ENCODE measurements around the gene SFT2D3. TPM values are rescaled to one million over a fixed set of nuclear protein-coding genes. Genes with fewer than 3 reads are reported as not detected.

SFT2D3 gene
- total and polyA plus RNA-seq, 9 of the 15 experiments (the other 6 are each of a cell fraction or from before 2014, with no cell fraction given) = 7.5 to 9.9 (median 8.9) TPM; not detected in 2

- 88% methylated on average over 8 of the region's 8 CpGs for WGBS (ENCODE audit: insufficient coverage, low coverage, missing lambda C conversion rate)
- Histone ChIP-seq H3K9me1 (ENCODE audit: control insufficient read depth, insufficient read depth, low read length) (no peaks in the 10 kb centered on the region), H3K36me3 (ENCODE audit: control insufficient read depth, insufficient read depth, low read length) (peaks cover 54% of the 10 kb centered on the region; the same call in 2 of the 3 replicates), H3K4me2 (ENCODE audit: insufficient read depth, low read length) (no peak overlapping the region), H3K9me3 (replicated peaks; ENCODE audit: control insufficient read depth, insufficient read depth, low read depth, low read length) (no peaks in the 10 kb centered on the region), H3K4me3 (no peak overlapping the region), H3K79me2 (ENCODE audit: control insufficient read depth, insufficient read depth, low read length) (no peaks in the 10 kb centered on the region), H4K20me1 (replicated peaks; ENCODE audit: control insufficient read depth, insufficient read depth, low read length) (no peaks in the 10 kb centered on the region), H3K27ac (ENCODE audit: extremely low read depth, low read depth, low read length) (no peak overlapping the region), H3K27me3 (ENCODE audit: control insufficient read depth in 2 of 2, insufficient read depth in 2 of 2, low read length in 2 of 2) (no peaks in the 10 kb centered on the region), H2AFZ (ENCODE audit: low read depth, low read length) (no peak overlapping the region), H3K4me1 (replicated peaks in 1 of 2; ENCODE audit: control insufficient read depth in 2 of 2, insufficient read depth in 2 of 2, low read length in 2 of 2) (no peaks in the 10 kb centered on the region), H3K9ac (ENCODE audit: insufficient read depth in 1 of 2, low read depth in 2 of 2, low read length in 2 of 2) (no peak overlapping the region)
- DNase-seq (ENCODE audit: extremely low read depth in 1 of 4, low spot score in 3 of 4) = no peak
- in situ Hi-C loops (cut with MboI) (no loop called here), intact Hi-C loops (cut with micrococcal nuclease) (no loop called here)
- no peak for TF ChIP-seq ETV5 (CRISPR knock-in tag; IDR thresholded peaks at IDR 0.05; ENCODE audit: low read depth)
- no peak for FAIRE-seq
- no TSS peak for BruUV-seq (replicated peaks)
- POLR2A ChIA-PET = interaction anchor here (0.6 to 1.3 kb wide), 4 partner anchors 9 to 103 kb away, joined by 3 read pairs; no protein-coding TSS in a partner anchor
- no peak for ATAC-seq
- CTCF ChIA-PET (ENCODE audit: low intra/inter-chr PET ratio) = no interaction called here
Measured at GRCh38 chr2:127754186-127754585, 52.9 kb downstream of the SFT2D3 start.

Other genes starting within 250 kb of the SFT2D3 start
- gene IWS1, start 175.0 kb upstream of the SFT2D3 start, total RNA-seq (2014; rRNA removed) = 50.5 and 59.7 TPM in 2 replicates
- gene IWS1, start 175.0 kb upstream of the SFT2D3 start, total RNA-seq (2014; rRNA removed; fragmentation: Illumina TruSeq; extraction: Trizol) = 65.1 and 72.5 TPM in 2 replicates
- 66.3 and 67.2 TPM in 2 replicates for gene IWS1, start 175.0 kb upstream of the SFT2D3 start, total RNA-seq (2015; rRNA removed; fragmentation: Illumina TruSeq; extraction: Trizol)
- 37.2 and 39.8 TPM in 2 replicates for gene IWS1, start 175.0 kb upstream of the SFT2D3 start, total RNA-seq (2021)
- gene IWS1, start 175.0 kb upstream of the SFT2D3 start, polyA plus RNA-seq (2011; rRNA removed) = 36.6 and 46.6 TPM in 2 replicates
- 49.4 and 61.2 TPM in 2 replicates for gene IWS1, start 175.0 kb upstream of the SFT2D3 start, polyA plus RNA-seq (2014; fragmentation: Illumina TruSeq; extraction: Trizol)
- 10 to 100 TPM; 20.8 to 21.5 TPM for gene IWS1, start 175.0 kb upstream of the SFT2D3 start, polyA plus RNA-seq (2014; fragmentation: Nextera tagmentation; extraction: Ambion mirVana)
- gene IWS1, start 175.0 kb upstream of the SFT2D3 start, polyA plus RNA-seq (2014; rRNA removed) = 42.9 and 43.1 TPM in 2 replicates
- not detected in 2 replicates for gene MYO7B, start 165.8 kb upstream of the SFT2D3 start, total RNA-seq (2014; rRNA removed)
- gene MYO7B, start 165.8 kb upstream of the SFT2D3 start, total RNA-seq (2014; rRNA removed; fragmentation: Illumina TruSeq; extraction: Trizol) = not detected in 2 replicates
- gene MYO7B, start 165.8 kb upstream of the SFT2D3 start, total RNA-seq (2015; rRNA removed; fragmentation: Illumina TruSeq; extraction: Trizol) = not detected in 2 replicates
- not detected in 2 replicates for gene MYO7B, start 165.8 kb upstream of the SFT2D3 start, total RNA-seq (2021)
- 0.08 TPM in 1 of 2 replicates, not detected in the other for gene MYO7B, start 165.8 kb upstream of the SFT2D3 start, polyA plus RNA-seq (2011; rRNA removed)
- gene MYO7B, start 165.8 kb upstream of the SFT2D3 start, polyA plus RNA-seq (2014; fragmentation: Illumina TruSeq; extraction: Trizol) = not detected in 2 replicates
- not detected for gene MYO7B, start 165.8 kb upstream of the SFT2D3 start, polyA plus RNA-seq (2014; fragmentation: Nextera tagmentation; extraction: Ambion mirVana)
- gene MYO7B, start 165.8 kb upstream of the SFT2D3 start, polyA plus RNA-seq (2014; rRNA removed) = not detected in 2 replicates
- not detected in 2 replicates for gene GPR17, start 55.3 kb upstream of the SFT2D3 start, total RNA-seq (2014; rRNA removed)
- not detected in 2 replicates for gene GPR17, start 55.3 kb upstream of the SFT2D3 start, total RNA-seq (2014; rRNA removed; fragmentation: Illumina TruSeq; extraction: Trizol)
- not detected in 2 replicates for gene GPR17, start 55.3 kb upstream of the SFT2D3 start, total RNA-seq (2015; rRNA removed; fragmentation: Illumina TruSeq; extraction: Trizol)
- not detected in 2 replicates for gene GPR17, start 55.3 kb upstream of the SFT2D3 start, total RNA-seq (2021)
- gene GPR17, start 55.3 kb upstream of the SFT2D3 start, polyA plus RNA-seq (2011; rRNA removed) = not detected in 2 replicates
- not detected in 2 replicates for gene GPR17, start 55.3 kb upstream of the SFT2D3 start, polyA plus RNA-seq (2014; fragmentation: Illumina TruSeq; extraction: Trizol)
- not detected for gene GPR17, start 55.3 kb upstream of the SFT2D3 start, polyA plus RNA-seq (2014; fragmentation: Nextera tagmentation; extraction: Ambion mirVana)
- gene GPR17, start 55.3 kb upstream of the SFT2D3 start, polyA plus RNA-seq (2014; rRNA removed) = not detected in 2 replicates
- not detected in 2 replicates for gene LIMS2, start 26.0 kb upstream of the SFT2D3 start, total RNA-seq (2014; rRNA removed)
- gene LIMS2, start 26.0 kb upstream of the SFT2D3 start, total RNA-seq (2014; rRNA removed; fragmentation: Illumina TruSeq; extraction: Trizol) = not detected in 2 replicates
- gene LIMS2, start 26.0 kb upstream of the SFT2D3 start, total RNA-seq (2015; rRNA removed; fragmentation: Illumina TruSeq; extraction: Trizol) = not detected in 2 replicates
- 0.11 and 0.22 TPM in 2 replicates for gene LIMS2, start 26.0 kb upstream of the SFT2D3 start, total RNA-seq (2021)
- gene LIMS2, start 26.0 kb upstream of the SFT2D3 start, polyA plus RNA-seq (2011; rRNA removed) = 0.04 TPM in 1 of 2 replicates, not detected in the other
- not detected in 2 replicates for gene LIMS2, start 26.0 kb upstream of the SFT2D3 start, polyA plus RNA-seq (2014; fragmentation: Illumina TruSeq; extraction: Trizol)
- gene LIMS2, start 26.0 kb upstream of the SFT2D3 start, polyA plus RNA-seq (2014; fragmentation: Nextera tagmentation; extraction: Ambion mirVana) = not detected
- gene LIMS2, start 26.0 kb upstream of the SFT2D3 start, polyA plus RNA-seq (2014; rRNA removed) = not detected in 2 replicates
- gene WDR33, start 109.7 kb downstream of the SFT2D3 start, total RNA-seq (2014; rRNA removed) = 24.2 and 29.2 TPM in 2 replicates
- 39.5 and 46.3 TPM in 2 replicates for gene WDR33, start 109.7 kb downstream of the SFT2D3 start, total RNA-seq (2014; rRNA removed; fragmentation: Illumina TruSeq; extraction: Trizol)
- 34.3 and 36.9 TPM in 2 replicates for gene WDR33, start 109.7 kb downstream of the SFT2D3 start, total RNA-seq (2015; rRNA removed; fragmentation: Illumina TruSeq; extraction: Trizol)
- gene WDR33, start 109.7 kb downstream of the SFT2D3 start, total RNA-seq (2021) = 57.4 and 57.8 TPM in 2 replicates
- gene WDR33, start 109.7 kb downstream of the SFT2D3 start, polyA plus RNA-seq (2011; rRNA removed) = 53.6 and 56.8 TPM in 2 replicates
- gene WDR33, start 109.7 kb downstream of the SFT2D3 start, polyA plus RNA-seq (2014; fragmentation: Illumina TruSeq; extraction: Trizol) = 31.1 and 36.2 TPM in 2 replicates
- gene WDR33, start 109.7 kb downstream of the SFT2D3 start, polyA plus RNA-seq (2014; fragmentation: Nextera tagmentation; extraction: Ambion mirVana) = 10 to 100 TPM; 38.4 to 43.5 TPM
- gene WDR33, start 109.7 kb downstream of the SFT2D3 start, polyA plus RNA-seq (2014; rRNA removed) = 25.0 and 26.7 TPM in 2 replicates
- gene POLR2D, start 156.7 kb downstream of the SFT2D3 start, total RNA-seq (2014; rRNA removed) = 30.7 and 42.8 TPM in 2 replicates
- gene POLR2D, start 156.7 kb downstream of the SFT2D3 start, total RNA-seq (2014; rRNA removed; fragmentation: Illumina TruSeq; extraction: Trizol) = 62.1 and 77.0 TPM in 2 replicates
- 46.0 and 49.0 TPM in 2 replicates for gene POLR2D, start 156.7 kb downstream of the SFT2D3 start, total RNA-seq (2015; rRNA removed; fragmentation: Illumina TruSeq; extraction: Trizol)
- gene POLR2D, start 156.7 kb downstream of the SFT2D3 start, total RNA-seq (2021) = 83.6 and 91.0 TPM in 2 replicates
- gene POLR2D, start 156.7 kb downstream of the SFT2D3 start, polyA plus RNA-seq (2011; rRNA removed) = 37.5 and 67.8 TPM in 2 replicates
- 96.3 and 108 TPM in 2 replicates for gene POLR2D, start 156.7 kb downstream of the SFT2D3 start, polyA plus RNA-seq (2014; fragmentation: Illumina TruSeq; extraction: Trizol)
- 10 to 100 TPM; 47.6 to 49.2 TPM for gene POLR2D, start 156.7 kb downstream of the SFT2D3 start, polyA plus RNA-seq (2014; fragmentation: Nextera tagmentation; extraction: Ambion mirVana)
- gene POLR2D, start 156.7 kb downstream of the SFT2D3 start, polyA plus RNA-seq (2014; rRNA removed) = 44.5 and 51.4 TPM in 2 replicates
- gene AMMECR1L, start 184.5 kb downstream of the SFT2D3 start, total RNA-seq (2014; rRNA removed) = 6.5 and 7.3 TPM in 2 replicates
- 13.8 and 14.3 TPM in 2 replicates for gene AMMECR1L, start 184.5 kb downstream of the SFT2D3 start, total RNA-seq (2014; rRNA removed; fragmentation: Illumina TruSeq; extraction: Trizol)
- gene AMMECR1L, start 184.5 kb downstream of the SFT2D3 start, total RNA-seq (2015; rRNA removed; fragmentation: Illumina TruSeq; extraction: Trizol) = 11.2 and 11.5 TPM in 2 replicates
- 12.6 and 13.4 TPM in 2 replicates for gene AMMECR1L, start 184.5 kb downstream of the SFT2D3 start, total RNA-seq (2021)
- 7.7 and 9.1 TPM in 2 replicates for gene AMMECR1L, start 184.5 kb downstream of the SFT2D3 start, polyA plus RNA-seq (2011; rRNA removed)
- gene AMMECR1L, start 184.5 kb downstream of the SFT2D3 start, polyA plus RNA-seq (2014; fragmentation: Illumina TruSeq; extraction: Trizol) = 15.3 and 15.5 TPM in 2 replicates
- gene AMMECR1L, start 184.5 kb downstream of the SFT2D3 start, polyA plus RNA-seq (2014; fragmentation: Nextera tagmentation; extraction: Ambion mirVana) = 1 to 10 TPM; 3.7 to 4.7 TPM
- gene AMMECR1L, start 184.5 kb downstream of the SFT2D3 start, polyA plus RNA-seq (2014; rRNA removed) = 7.7 and 8.6 TPM in 2 replicates

Data from K562 (cell line).